Neural cell (in vitro differentiated cells): ENCODE measurements around the gene GNPTG. TPM values are rescaled to one million over a fixed set of nuclear protein-coding genes. Genes with fewer than 3 reads are reported as not detected.
"Not testable (repeated sequence)": the region's sequence is repeated elsewhere in the genome, so short reads cannot be mapped to it uniquely, and the experiment has no call there.

Experiments
- H2AFZ ChIP-seq: fragments of 200-600, 300-800 bp; sonication (generic), shearing (Covaris generic); 2 replicates; pipeline ENCODE4 v1.6.0; 2014; ENCODE audit warnings: low read depth, mild to moderate bottlenecking, antibody characterized with exemption, low read length, moderate library complexity
- H3F3A ChIP-seq: fragments of 200-600 bp; shearing (Covaris generic); 2 replicates; pipeline ENCODE4 v1.6.1; 2016; ENCODE audit warnings: mild to moderate bottlenecking, moderate library complexity, mixed read lengths, antibody characterized with exemption, low read length; ENCODE audit not compliant: insufficient read depth, poor library complexity, severe bottlenecking
- H3K27ac ChIP-seq: fragments of 200-600, 300-800 bp; sonication (generic), shearing (Covaris generic); 2 replicates; pipeline ENCODE4 v1.5.1; 2014; ENCODE audit warnings: mild to moderate bottlenecking, low read length, moderate library complexity
- H3K27me3 ChIP-seq: fragments of 300-800, 200-600 bp; sonication (generic), shearing (Covaris generic); 2 replicates; pipeline ENCODE4 v1.6.0; 2014; ENCODE audit warnings: mild to moderate bottlenecking, low read depth, low read length, moderate library complexity; ENCODE audit not compliant: insufficient read depth
- H3K36me3 ChIP-seq: fragments of 300-800, 200-600 bp; sonication (generic), shearing (Covaris generic); 2 replicates; pipeline ENCODE4 v1.5.1; 2014; ENCODE audit warnings: mild to moderate bottlenecking, antibody characterized with exemption, low read length, moderate library complexity; ENCODE audit not compliant: insufficient read depth
- H3K4me2 ChIP-seq: fragments of 300-800, 200-600 bp; sonication (generic), shearing (Covaris generic); 2 replicates; pipeline ENCODE4 v1.6.0; 2014; ENCODE audit warnings: mild to moderate bottlenecking, low read length
- H3K4me3 ChIP-seq: fragments of 300-800, 200-600 bp; sonication (generic), shearing (Covaris generic); 2 replicates; pipeline ENCODE4 v1.5.1; 2014; ENCODE audit warnings: mild to moderate bottlenecking, low read length, moderate library complexity
- H3K79me2 ChIP-seq: fragments of 200-600 bp; shearing (Covaris generic); replicated peaks from 2 replicates; pipeline ENCODE4 v1.6.0; 2014; ENCODE audit warnings: mild to moderate bottlenecking, low read length, moderate library complexity; ENCODE audit not compliant: insufficient read depth
- H3K9ac ChIP-seq: fragments of 300-800, 200-600 bp; sonication (generic), shearing (Covaris generic); 2 replicates; pipeline ENCODE4 v1.6.1; 2016; ENCODE audit warnings: mild to moderate bottlenecking, low read length, mixed read lengths
- H3K9me2 ChIP-seq: fragments of 200-600 bp; shearing (Covaris generic); 2 replicates; pipeline ENCODE4 v1.6.1; 2016; ENCODE audit warnings: mild to moderate bottlenecking, low read length, mixed read lengths; ENCODE audit not compliant: insufficient read depth
- H3K9me3 ChIP-seq: fragments of 200-600, 300-800 bp; sonication (generic), shearing (Covaris generic); 2 replicates; pipeline ENCODE4 v1.6.1; 2016; ENCODE audit warnings: mild to moderate bottlenecking, mixed run types, low read length, moderate library complexity, mixed read lengths
- H4K20me1 ChIP-seq: fragments of 200-600 bp; shearing (Covaris generic); 2 replicates; pipeline ENCODE4 v1.6.1; 2016; ENCODE audit warnings: mild to moderate bottlenecking, mixed run types; ENCODE audit not compliant: insufficient read depth
- EP300 ChIP-seq: fragments of 450-650 bp; conservative IDR thresholded peaks from 2 replicates; pipeline ENCODE4 v1.6.1; 2014; ENCODE audit warnings: antibody characterized with exemption, mild to moderate bottlenecking, moderate library complexity; ENCODE audit not compliant: poor library complexity, severe bottlenecking
- EZH2 ChIP-seq: fragments of 200-600, 300-800 bp; shearing (Covaris generic), sonication (generic); IDR thresholded peaks from 2 replicates; pipeline ENCODE4 v1.6.1; 2014; ENCODE audit warnings: antibody characterized with exemption, low read length, borderline replicate concordance, mild to moderate bottlenecking; ENCODE audit not compliant: insufficient read depth, poor library complexity, severe bottlenecking
- MXI1 ChIP-seq: fragments of 450-650 bp; conservative IDR thresholded peaks from 2 replicates; pipeline ENCODE4 v1.6.1; 2014; ENCODE audit warnings: antibody characterized with exemption, mild to moderate bottlenecking; ENCODE audit not compliant: poor library complexity, severe bottlenecking
- POLR2AphosphoS5 ChIP-seq: IDR thresholded peaks from 2 replicates; pipeline ENCODE4 v1.6.1; 2012
- RAD21 ChIP-seq: fragments of 450-650 bp; conservative IDR thresholded peaks from 2 replicates; pipeline ENCODE4 v1.6.1; 2014; ENCODE audit warnings: antibody characterized with exemption, mild to moderate bottlenecking, moderate library complexity
- SMC3 ChIP-seq: fragments of 450-650 bp; conservative IDR thresholded peaks from 2 replicates; pipeline ENCODE4 v1.6.1; 2014; ENCODE audit warnings: antibody characterized with exemption, mild to moderate bottlenecking, moderate library complexity; ENCODE audit not compliant: poor library complexity
- TAF1 ChIP-seq: IDR thresholded peaks from 2 replicates; pipeline ENCODE4 v1.6.1; 2012; ENCODE audit warnings: low read depth
- polyA plus RNA-seq: library from polyadenylated mRNA; depleted of rRNA; stranded (reverse); fragments of >200 nt; gene quantifications from 2 replicates; pipeline ENCODE4 v1.2.3, GENCODE V29; 2014
- TF ChIP-seq, protein P1 (sequence below): IDR thresholded peaks from 2 replicates; pipeline ENCODE4 v1.6.1; 2012; ENCODE audit warnings: borderline replicate concordance
- TF ChIP-seq, protein P2 (sequence below): fragments of 450-650 bp; IDR thresholded peaks from 2 replicates; pipeline ENCODE4 v1.5.1; 2014; ENCODE audit warnings: antibody characterized with exemption, mild to moderate bottlenecking, moderate library complexity; ENCODE audit not compliant: poor library complexity, severe bottlenecking

Gene GNPTG
- polyA plus RNA-seq, 1 donor from 2014 or later, result 90.5 TPM

- Histone ChIP-seq H2AFZ (no peak overlapping the region), H3K4me3 (no peak overlapping the region), H4K20me1 (no peaks in the 10 kb centered on the region), H3K27ac (no peak overlapping the region), H3K27me3 (peaks cover 15% of the 10 kb centered on the region), H3K36me3 (no peaks in the 10 kb centered on the region), H3K9ac (no peak overlapping the region), H3K9me2 (no peaks in the 10 kb centered on the region), H3K4me2 (no peak overlapping the region), H3F3A (no peaks in the 10 kb centered on the region), H3K9me3 (no peaks in the 10 kb centered on the region), H3K79me2 (no peaks in the 10 kb centered on the region)
- TF ChIP-seq TAF1, result no peak
- TF ChIP-seq MXI1, result no peak
- no peak for TF ChIP-seq RAD21
- TF ChIP-seq, protein P1, sequence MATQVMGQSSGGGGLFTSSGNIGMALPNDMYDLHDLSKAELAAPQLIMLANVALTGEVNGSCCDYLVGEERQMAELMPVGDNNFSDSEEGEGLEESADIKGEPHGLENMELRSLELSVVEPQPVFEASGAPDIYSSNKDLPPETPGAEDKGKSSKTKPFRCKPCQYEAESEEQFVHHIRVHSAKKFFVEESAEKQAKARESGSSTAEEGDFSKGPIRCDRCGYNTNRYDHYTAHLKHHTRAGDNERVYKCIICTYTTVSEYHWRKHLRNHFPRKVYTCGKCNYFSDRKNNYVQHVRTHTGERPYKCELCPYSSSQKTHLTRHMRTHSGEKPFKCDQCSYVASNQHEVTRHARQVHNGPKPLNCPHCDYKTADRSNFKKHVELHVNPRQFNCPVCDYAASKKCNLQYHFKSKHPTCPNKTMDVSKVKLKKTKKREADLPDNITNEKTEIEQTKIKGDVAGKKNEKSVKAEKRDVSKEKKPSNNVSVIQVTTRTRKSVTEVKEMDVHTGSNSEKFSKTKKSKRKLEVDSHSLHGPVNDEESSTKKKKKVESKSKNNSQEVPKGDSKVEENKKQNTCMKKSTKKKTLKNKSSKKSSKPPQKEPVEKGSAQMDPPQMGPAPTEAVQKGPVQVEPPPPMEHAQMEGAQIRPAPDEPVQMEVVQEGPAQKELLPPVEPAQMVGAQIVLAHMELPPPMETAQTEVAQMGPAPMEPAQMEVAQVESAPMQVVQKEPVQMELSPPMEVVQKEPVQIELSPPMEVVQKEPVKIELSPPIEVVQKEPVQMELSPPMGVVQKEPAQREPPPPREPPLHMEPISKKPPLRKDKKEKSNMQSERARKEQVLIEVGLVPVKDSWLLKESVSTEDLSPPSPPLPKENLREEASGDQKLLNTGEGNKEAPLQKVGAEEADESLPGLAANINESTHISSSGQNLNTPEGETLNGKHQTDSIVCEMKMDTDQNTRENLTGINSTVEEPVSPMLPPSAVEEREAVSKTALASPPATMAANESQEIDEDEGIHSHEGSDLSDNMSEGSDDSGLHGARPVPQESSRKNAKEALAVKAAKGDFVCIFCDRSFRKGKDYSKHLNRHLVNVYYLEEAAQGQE, result no peak
- no peak for TF ChIP-seq EZH2
- TF ChIP-seq, protein P2, sequence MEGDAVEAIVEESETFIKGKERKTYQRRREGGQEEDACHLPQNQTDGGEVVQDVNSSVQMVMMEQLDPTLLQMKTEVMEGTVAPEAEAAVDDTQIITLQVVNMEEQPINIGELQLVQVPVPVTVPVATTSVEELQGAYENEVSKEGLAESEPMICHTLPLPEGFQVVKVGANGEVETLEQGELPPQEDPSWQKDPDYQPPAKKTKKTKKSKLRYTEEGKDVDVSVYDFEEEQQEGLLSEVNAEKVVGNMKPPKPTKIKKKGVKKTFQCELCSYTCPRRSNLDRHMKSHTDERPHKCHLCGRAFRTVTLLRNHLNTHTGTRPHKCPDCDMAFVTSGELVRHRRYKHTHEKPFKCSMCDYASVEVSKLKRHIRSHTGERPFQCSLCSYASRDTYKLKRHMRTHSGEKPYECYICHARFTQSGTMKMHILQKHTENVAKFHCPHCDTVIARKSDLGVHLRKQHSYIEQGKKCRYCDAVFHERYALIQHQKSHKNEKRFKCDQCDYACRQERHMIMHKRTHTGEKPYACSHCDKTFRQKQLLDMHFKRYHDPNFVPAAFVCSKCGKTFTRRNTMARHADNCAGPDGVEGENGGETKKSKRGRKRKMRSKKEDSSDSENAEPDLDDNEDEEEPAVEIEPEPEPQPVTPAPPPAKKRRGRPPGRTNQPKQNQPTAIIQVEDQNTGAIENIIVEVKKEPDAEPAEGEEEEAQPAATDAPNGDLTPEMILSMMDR, result no peak
- TF ChIP-seq EP300, result no peak
- TF ChIP-seq POLR2AphosphoS5, result no peak
- TF ChIP-seq SMC3, result no peak
These were observed 24.1 kb upstream of the GNPTG start for GRCh38 chr16:1327619-1327947.

- not testable (repeated sequence) for H3K27ac ChIP-seq, H3K4me2 ChIP-seq, H4K20me1 ChIP-seq, H2AFZ ChIP-seq, H3K4me3 ChIP-seq, H3F3A ChIP-seq, H3K79me2 ChIP-seq, H3K36me3 ChIP-seq, H3K9ac ChIP-seq, H3K9me2 ChIP-seq, H3K9me3 ChIP-seq
- H3K27me3 ChIP-seq, result peaks cover 20% of the 10 kb centered on the region
These were observed 23.6 kb upstream of the GNPTG start for GRCh38 chr16:1328136-1328535.

GRCh38 chr16:1328961-1329360, 22.8 kb upstream of the GNPTG start:
- H3F3A ChIP-seq, H3K9ac ChIP-seq, H3K36me3 ChIP-seq, H3K9me2 ChIP-seq, H3K27ac ChIP-seq, H2AFZ ChIP-seq, H3K4me2 ChIP-seq, H3K79me2 ChIP-seq, H4K20me1 ChIP-seq, H3K4me3 ChIP-seq, H3K9me3 ChIP-seq: not testable (repeated sequence)
- peaks cover 25% of the 10 kb centered on the region for H3K27me3 ChIP-seq
